Cortex of kidney (tissue), 1 donor: ENCODE results near the gene FAM13A.

Experiments used
- DNase-seq: peaks from one replicate; lab custom pipeline; 2025; lab: John Stamatoyannopoulos, UW

FAM13A gene

DNA sequence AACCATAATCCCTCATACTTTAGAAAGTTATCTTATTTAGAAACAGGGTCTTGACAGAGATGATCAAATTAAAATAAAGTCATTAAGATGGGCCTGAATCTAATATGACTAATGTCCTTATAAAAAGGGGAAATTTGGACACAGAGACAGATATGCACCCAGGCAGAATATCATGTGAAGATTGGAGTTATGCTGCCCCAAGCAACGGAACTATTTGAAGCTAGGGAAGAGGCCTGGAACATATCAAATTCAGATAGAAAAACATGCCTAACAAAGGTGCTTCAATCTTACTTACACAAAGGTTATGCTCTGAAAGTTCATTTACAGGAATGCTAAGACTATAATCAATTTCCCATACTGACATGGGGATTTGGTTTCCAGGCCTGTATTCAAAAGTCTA is 246.7 kb downstream of the FAM13A start:
- no peak for DNase-seq

DNA sequence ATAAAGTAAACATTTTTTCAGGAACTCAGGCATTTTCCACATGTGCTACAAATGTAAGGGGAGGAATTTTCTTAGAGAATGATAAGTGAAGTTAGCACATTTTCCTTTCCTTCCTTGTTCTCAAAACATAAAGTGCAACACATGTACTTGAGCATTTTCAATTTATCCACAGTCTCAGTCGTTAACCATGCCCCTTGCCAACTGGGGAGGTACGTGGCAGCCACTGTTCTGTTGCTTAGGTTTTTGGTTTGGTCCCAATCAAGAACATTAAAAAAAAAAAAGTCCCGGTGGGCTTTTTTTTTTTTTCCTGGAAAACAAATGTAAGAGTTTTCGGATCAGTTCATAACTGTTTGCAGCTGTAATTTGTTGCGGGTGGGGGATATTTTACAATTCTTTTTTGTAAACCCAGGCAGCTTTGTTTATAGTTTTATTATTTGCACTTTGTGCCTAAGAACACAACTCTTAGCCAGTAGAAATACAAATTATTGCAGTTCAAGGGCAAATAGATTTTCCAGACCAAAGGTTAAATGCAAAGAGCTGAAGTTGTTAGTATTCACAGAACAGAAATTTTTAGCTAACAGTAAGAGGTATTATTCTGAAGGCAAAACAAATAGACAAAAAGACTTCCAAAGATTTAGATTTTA is 247.3 kb downstream of the FAM13A start:
- DNase-seq, result no peak

DNA sequence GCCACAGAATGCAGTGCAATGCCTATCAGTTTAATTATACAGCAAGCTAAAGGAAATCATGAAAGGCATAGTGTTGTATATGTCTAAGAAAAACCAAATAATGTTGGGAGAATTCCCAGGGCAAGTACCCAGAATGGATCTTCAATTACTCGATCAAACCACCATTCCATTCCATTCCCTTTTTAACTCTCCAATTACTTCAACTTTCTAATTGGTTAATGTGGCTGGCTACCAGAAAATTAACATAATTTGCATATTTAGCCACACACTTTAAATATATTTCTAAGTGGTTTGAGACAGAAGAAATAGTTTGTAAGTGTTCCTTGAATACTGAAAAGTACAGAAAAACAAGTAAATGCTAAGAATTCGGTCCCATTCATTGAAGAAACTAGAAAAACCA is 247.9 kb downstream of the FAM13A start:
- no peak for DNase-seq

DNA sequence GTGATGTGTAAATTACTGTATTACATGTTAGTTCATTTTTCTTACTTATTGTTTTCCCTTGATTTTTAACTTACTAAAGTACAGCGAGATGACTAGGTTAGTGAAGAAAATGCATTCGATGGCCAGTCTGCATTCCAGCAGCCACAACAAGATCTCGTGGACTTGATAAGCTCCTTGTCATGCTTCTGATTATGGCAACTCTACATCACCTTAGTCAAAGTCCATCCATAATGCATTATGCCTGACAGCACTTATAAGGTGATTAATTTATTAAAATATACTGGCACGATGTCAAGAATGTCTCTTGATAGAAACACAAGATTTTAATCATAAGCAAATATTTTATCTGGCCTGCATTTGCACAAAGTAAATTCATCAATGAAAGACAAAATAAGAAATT is 249.5 kb downstream of the FAM13A start:
- no peak for DNase-seq

DNA sequence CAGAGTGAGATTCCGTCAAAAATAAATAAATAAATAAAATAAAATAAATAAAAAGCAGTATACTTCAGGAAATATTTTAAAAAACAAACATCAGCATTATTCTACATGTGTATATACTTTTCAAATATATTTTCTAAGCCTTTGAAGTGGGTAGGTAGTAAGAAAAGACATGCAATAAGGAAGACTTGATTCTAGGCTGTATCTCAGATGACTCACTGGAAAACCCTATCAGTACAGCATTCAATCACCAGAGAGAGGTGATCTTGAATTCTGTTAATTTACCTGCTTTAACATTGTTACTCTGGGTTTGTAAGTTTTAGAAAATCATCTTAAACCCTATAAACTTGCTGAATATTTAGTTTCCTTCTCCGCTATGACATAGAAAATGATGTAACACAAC is 252.8 kb downstream of the FAM13A start:
- DNase-seq, result no peak

DNA sequence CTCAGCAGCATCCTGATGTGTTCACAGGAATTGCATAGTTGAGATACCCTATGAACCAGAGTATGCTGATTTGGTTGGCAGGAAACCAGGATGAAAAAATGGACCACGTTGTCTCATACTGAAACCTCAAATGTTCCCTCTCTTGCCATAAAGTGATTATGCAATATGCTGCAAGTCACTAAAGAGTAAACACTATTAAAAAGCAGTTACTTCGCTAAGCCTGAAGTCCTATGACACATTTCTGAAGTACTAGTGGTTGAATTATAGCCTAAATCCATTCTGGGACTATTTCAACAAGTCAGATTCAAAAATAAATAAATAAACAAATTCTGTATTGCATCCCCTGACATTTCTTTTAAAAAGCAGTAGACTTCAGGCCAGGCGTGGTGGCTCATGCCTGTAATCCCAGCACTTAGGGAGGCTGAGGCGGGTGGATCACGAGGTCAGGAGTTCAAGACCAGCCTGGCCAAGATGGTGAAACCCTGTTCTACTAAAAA is 253.3 kb downstream of the FAM13A start:
- DNase-seq, result no peak

DNA sequence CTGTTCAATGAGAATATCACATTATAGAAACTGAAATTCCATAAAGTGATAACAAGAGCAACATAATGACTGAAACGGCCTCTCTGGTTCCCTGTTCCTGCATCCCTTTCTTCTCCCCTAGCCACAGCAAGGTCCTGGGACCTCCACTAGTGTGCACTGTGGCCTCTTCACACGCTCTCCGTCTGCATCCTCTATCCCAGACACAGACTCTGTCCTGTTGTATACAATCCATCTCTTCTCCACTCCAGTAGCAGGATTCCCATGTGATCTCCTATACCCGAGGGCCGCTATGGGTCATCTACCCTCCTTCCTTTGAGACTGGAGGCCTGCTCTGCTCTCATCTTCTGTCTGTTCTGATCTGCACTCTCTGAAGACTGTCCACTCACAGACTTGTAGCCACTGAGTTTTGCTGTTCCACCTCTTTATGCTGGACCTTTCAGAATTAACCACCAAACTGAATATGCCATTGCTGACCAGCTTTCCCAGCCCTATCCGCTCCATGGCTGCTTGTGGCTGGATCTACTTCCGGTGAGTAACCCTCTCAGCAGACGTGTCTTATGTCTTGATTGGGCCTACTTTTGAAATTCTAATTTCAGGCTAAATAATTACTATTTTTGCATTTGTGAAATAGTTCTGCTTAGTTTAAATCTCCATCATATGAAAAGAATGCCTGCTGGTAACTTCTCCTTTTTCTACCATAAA is 254.2 kb downstream of the FAM13A start:
- no peak for DNase-seq

DNA sequence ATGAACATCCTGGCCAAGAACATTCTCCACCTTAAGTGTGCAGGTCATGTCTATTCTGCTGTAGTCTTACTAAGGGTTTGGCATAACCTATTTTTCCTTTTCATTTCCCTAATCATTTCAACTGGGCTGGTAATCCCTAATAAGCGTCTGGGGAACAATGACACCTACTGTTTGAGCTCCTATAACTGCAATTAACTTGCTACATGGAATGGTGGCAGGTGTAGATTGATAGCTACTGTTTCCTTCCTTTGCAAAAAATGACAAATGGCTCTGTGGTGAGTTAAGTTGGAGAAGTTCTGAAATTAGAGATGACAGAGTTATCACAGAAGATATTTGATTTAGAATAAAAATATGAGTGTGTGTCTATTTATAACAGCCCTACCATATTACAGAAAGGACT is 254.8 kb downstream of the FAM13A start:
- DNase-seq, result no peak

DNA sequence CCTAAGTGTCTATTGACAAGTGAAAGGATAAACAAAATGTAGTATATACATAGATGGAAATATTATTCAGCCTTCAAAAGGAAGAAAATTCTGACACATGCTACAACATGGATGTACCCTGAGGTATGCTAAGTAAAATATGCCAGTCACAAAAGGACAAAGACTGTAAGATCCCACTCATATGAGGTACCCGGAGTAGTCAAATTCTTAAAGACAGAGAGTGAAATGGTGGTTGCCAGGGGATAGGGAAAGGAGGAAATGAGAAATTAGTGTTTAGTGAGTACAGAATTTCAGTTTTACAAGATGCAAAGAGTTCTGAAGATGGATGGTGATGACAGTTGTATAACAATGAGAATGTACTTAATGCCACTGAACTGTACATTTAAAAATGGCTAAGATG is 257.1 kb downstream of the FAM13A start:
- DNase-seq, result no peak

DNA sequence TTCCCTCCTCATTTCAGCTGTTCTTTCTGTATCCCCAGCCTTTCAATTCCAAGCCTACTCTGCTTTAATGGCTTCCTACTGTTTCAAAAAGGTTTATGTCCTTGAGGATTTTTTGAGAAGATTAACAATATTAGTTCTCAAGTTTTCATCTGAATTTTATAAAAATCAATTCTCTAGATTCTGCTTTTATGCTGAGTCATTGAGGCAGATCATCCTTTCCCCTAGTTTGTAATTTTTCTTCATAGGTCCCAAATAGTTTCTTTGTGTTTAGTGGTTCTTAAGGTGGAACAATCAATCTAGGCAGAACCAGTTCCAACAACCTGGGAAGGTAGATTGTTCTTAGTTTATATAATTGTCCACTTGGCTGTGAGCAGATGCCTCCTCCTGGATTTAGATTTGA is 259.3 kb downstream of the FAM13A start:
- no peak for DNase-seq

DNA sequence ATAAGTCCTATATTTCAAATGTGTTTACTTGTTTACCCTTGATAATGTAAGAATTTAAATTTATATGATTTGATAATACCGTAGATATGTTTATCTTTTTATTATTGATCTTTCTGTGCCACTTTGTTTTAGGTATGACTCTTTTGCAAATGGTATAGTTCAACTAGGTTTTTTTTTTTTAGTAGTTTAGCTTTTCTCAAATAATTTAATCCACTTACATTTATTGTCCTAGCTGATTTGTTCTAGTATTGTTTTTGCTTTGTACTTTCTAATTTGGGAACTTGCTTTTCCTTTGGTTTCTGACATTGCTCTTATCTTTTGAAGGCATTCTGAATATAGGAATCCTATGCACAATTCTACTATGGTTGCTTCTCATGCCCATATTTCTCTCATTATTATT is 260.4 kb downstream of the FAM13A start:
- DNase-seq, result no peak

DNA sequence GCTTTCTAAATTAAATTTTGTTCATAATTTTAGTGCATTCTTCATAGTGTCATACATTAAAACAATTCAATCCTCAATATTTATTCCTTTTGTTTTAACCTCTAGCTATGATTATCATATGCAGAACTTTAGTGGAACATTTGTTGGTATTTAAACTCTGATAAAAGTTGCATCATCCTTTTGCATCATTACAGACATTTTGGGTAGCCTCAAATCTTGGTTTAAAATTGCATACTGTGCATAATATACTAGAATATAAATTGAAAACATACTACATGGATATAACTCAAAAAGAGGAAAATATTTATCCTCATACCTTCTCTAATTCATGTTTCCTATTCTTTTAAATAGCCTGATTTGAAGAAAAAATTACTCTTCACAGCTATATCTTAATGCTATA is 262.0 kb downstream of the FAM13A start:
- DNase-seq, result no peak

DNA sequence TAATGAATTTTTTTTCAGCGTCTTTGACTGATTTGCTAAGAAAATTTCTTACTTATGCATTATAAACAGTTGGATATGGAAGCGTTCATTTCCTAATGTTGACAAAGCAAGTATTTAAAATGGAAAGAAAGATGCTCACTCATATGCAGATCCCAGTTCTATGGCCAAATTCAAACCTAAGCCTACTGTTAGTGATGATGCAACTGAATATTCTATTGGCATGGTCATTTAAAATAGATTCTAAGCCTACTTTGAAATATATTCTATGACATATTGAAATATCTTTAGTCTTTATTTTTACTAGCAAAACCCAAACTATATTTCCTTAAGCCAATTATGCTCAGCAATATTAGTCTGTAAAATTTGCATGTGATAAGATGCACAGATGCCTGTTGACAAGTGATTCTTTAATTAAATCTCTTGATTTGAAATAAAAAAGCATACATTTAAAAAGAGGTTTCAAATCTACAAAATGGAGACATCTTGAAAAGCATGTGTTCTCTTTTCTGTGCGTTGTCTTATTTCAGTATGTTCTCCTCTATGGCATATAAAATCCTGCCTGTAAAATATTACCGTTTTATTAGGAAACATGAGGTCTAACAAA is 262.8 kb downstream of the FAM13A start:
- no peak for DNase-seq

DNA sequence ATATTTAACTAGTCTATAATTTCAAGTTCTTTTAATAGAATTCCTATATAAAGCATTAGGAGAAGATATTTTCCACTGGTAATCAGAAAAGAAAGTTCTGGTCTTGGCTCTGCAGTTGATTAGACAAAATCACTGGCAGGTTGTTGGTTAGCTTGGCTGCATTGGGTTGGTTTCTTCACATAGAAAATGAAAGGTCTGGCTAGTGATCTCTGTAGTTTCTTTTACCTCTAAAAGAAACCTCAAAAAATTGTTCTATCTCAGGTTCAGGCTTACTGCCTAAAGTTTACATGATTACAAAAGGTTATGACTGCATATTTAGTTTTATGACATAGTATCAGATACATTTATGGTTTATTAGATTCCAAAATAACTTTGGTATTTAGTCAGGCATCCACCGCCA is 263.5 kb downstream of the FAM13A start:
- DNase-seq, result no peak

DNA sequence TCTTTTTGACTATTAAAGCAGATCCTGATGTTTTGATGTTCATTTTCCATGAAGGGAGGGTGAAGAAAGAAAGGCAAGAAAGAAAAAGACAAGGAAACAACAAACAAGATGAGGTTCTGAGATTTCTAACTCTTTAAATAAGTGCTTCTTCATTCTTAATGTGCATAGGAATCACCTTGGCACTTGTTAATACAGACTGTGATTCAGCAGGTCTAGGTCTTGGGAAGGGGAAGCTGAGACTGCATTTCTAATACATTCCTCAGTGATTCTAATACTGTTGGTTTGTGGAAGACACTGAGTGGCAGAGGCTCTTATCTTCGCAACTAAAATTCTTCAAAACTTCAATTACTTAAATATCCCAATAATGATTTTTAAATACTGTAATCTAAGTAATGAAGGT is 264.2 kb downstream of the FAM13A start:
- DNase-seq, result no peak

DNA sequence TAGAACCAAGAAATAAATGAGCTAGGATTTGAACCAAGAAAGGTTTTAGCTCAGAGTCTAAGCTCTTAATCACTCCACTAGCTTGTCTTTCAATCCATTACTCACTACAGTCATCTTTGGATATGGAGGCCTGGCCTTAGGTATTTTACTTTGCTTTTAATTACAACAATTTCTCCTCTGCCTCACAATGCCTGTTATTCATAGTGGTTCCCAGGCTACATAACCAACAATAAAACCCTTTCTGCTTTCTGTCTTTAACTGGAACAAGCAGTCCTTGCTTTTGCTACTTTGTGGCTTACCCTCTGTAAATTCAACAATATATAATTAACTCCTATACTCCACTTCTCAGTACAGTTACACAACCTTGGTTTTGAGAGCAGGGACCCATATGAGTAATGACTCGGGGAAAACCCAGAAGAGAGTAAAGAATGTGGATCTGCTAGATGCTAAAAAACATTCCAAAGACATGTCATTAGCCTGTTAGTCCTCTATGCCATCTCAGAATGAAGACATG is 264.7 kb downstream of the FAM13A start:
- DNase-seq, result no peak

DNA sequence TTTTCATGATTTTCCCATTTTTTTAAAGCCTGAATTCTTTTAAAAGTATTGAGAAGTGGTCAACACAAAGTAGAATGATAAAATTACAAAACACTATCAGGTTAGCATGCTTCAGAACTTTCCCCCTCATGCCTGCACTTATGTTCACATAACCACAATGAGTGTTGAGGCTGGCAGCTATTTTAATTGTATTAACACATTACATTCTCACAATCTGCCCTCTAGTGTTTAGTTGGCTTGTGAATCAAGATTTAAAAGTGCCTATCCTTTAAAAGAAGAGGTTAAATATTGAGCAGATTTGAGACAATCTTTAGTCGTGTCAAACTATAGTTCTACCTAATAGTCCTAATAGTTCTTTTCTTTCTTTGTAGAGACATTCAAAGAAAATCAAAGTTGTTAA is 265.7 kb downstream of the FAM13A start:
- no peak for DNase-seq

DNA sequence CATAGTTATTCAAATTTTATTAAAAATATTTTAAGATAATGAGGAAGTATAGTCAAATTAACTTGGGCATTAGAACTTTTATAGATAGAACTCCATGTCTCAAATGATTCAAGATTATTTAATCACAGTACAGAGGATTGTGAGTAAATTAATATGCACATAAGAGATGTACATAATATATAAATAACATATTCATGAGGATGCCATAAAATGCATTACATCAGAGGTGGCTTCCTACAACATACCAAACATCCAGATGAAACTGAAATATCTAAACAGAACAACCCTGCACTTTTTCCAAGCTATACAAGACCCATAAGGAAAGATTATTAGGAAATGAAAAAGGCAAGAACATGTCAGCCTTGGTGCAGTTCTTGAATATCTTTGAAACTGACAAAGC is 268.1 kb downstream of the FAM13A start:
- DNase-seq, result no peak

DNA sequence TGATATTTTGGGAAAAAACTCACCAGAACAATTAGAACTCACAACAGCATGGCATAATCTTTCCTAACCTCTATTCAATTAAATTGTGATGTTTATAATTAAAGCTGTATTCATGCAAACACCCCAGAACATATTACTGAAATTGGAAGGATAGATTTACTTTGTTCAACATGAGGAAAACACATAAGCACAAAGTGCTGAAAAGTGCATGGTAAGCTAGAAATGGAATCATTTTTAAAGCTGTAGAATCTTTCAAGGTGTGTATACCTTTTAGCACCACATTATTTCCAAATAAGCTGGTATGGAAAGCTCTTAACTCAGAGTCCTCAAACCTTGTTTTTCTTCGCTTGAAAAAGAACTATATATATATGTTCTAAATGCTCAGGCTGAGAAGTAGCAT is 268.6 kb downstream of the FAM13A start:
- no peak for DNase-seq

DNA sequence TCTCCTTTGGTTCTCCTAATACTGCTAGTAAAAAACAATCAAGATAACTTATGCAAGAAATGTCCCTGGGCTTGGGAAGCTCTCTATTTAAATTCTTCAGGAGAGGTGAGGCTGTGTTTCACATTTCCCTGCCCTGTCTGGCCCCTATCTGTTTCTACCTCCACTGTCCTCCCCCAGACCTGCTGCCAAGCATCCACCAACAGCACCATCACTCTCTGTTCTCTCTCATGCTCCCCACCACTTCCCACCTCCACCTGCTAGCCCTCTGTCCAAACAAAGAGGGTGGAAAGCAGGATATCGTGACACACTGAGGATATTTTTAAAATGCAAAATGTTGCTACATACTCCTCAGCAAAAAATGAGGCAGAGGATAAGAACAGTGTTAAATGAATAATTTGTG is 271.0 kb downstream of the FAM13A start:
- DNase-seq, result no peak

DNA sequence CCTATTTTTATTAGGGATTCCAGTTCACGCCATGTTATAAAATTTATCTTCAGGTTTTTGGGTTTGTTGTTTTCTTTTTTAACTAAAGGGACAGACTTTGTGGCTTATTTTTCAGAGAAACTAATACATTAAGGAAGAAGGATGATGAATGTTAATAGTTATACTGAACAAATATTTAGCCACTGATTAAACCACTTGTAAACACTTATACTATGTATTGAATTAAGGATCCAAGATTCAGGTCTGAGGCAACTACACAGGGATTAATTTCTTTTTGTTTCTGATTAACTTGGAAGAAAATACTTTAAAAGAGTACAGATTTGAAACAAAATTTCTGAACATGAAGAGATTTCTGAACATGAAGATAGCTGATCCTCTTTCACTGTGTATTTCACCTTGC is 276.6 kb downstream of the FAM13A start:
- DNase-seq, result no peak

DNA sequence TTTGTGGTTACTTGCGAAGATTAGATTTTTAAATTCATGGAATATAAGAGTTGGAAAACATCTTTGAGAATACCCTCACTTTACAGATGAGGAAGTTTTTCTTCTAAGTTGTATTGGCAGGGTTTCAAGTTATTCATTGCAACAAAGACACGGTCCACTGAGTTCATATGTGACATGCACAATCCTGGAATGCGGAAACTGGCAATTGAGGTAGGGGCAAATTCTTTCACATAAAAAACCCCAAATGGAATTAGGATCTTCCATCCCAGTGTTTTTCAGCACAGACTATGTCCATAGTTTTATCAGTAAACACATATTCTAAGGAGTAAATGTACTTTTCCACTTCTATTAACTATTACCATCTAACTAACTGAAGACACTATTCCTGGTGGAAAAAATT is 277.6 kb downstream of the FAM13A start:
- DNase-seq, result no peak

DNA sequence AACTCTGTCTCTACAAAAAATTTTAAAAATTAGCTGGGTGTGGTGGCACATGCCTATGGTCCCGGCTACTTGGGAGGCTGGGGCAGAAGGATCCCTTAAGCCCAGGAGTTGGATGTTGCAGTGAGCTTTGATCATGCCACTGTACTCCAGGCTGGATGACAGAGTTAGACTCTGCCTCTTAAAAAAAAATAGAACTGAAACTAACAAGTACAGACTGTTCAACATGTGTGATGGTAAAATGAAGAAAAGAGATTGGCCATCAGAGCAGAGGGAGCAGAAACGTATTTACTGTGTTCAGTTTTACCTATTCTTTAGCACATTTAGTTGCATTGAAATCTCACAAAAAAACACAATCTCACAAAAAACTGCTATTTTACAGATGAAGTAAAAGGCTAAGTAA is 281.5 kb downstream of the FAM13A start:
- no peak for DNase-seq
